Activated CD4-positive, alpha-beta T cell treated with anti-CD3 and anti-CD28 coated beads, Interleukin-2, Interleukin-4, amounts not matched to agents 100 ng/mL and 50 ng/mL, durations not matched to agents 16 hours and 8 hours (primary cell): ENCODE measurements around the gene USP13.
"Not testable (repeated sequence)": the region's sequence is repeated elsewhere in the genome, so short reads cannot be mapped to it uniquely, and the experiment has no call there.

ENCODE experiments used
- DNase-seq: peaks from one replicate; pipeline ENCODE4 v3.0.0-alpha.2; 2020; ENCODE audit warnings: low spot score

USP13 gene

GRCh38 chr3:179660872-179661271 lies 8.0 kb downstream of the USP13 start:
- no peak for DNase-seq

- no peak for DNase-seq
Measured at GRCh38 chr3:179661777-179662176, 8.9 kb downstream of the USP13 start.

GRCh38 chr3:179663093-179663492 lies 10.3 kb downstream of the USP13 start:
- DNase-seq: no peak

GRCh38 chr3:179666030-179666429 lies 13.2 kb downstream of the USP13 start:
- no peak for DNase-seq

GRCh38 chr3:179666436-179667035 lies 13.7 kb downstream of the USP13 start:
- no peak for DNase-seq

- DNase-seq: no peak
Measured at GRCh38 chr3:179668429-179668828, 15.6 kb downstream of the USP13 start.

- DNase-seq: no peak
Measured at GRCh38 chr3:179670311-179670710, 17.5 kb downstream of the USP13 start.

- no peak for DNase-seq
Measured at GRCh38 chr3:179671309-179671708, 18.5 kb downstream of the USP13 start.

GRCh38 chr3:179671747-179672242 lies 19.0 kb downstream of the USP13 start:
- DNase-seq: no peak

- DNase-seq: no peak
Measured at GRCh38 chr3:179672918-179673317, 20.1 kb downstream of the USP13 start.

- DNase-seq: no peak
Measured at GRCh38 chr3:179673523-179673922, 20.7 kb downstream of the USP13 start.

GRCh38 chr3:179676081-179676480 lies 23.2 kb downstream of the USP13 start:
- no peak for DNase-seq

- DNase-seq: no peak
Measured at GRCh38 chr3:179677884-179678283, 25.0 kb downstream of the USP13 start.

- no peak for DNase-seq
Measured at GRCh38 chr3:179681492-179682263, 28.8 kb downstream of the USP13 start.

- DNase-seq: no peak
Measured at GRCh38 chr3:179682426-179683080, 29.7 kb downstream of the USP13 start.

- DNase-seq: not testable (repeated sequence)
Measured at GRCh38 chr3:179683286-179683685, 30.4 kb downstream of the USP13 start.

GRCh38 chr3:179687967-179688535 lies 35.2 kb downstream of the USP13 start:
- peak; percentile 60 for DNase-seq

GRCh38 chr3:179688850-179689249 lies 36.0 kb downstream of the USP13 start:
- DNase-seq: peak; percentile 33

- DNase-seq: no peak
Measured at GRCh38 chr3:179694731-179695130, 41.9 kb downstream of the USP13 start.

GRCh38 chr3:179695672-179696313 lies 43.0 kb downstream of the USP13 start:
- no peak for DNase-seq

- DNase-seq: no peak
Measured at GRCh38 chr3:179697736-179698332, 45.0 kb downstream of the USP13 start.

- no peak for DNase-seq
Measured at GRCh38 chr3:179700716-179701115, 47.9 kb downstream of the USP13 start.
